ENCODE data around the gene CEP126.
"Not testable (repeated sequence)": the region's sequence is repeated elsewhere in the genome, so short reads cannot be mapped to it uniquely, and the experiment has no call there.

The CEP126 gene

DNA sequence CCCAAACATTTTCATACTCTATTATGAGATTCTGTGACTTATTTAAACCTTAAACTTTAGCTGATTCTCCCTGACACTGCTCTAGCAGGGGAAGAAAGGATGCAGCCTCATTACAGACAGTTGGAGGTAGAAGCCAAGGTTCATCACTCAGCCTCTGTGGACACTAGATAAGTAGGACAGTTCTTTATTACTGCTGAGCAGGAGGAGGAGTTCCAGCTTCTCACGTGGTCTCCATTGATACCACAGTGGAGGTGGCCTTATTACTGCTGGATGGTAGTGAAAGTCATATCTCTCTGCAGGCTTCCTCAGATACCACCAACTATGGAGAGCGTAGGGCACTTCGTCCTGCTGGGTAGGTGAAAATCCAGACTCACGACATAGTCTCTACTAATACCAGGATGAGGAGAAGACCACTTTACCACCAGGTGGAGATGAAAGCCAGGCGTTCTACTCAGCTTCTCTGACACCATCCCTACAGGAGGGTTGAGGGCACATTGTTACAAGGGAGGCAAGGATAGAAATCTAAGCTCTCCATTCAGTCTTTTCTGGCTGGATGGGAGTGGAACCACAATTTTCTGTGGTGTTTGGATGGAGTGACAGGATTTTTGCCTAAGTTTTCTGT lies 14.6 kb downstream of the CEP126 start:
- DNase-seq (ENCODE audit: low read depth) = no peak

DNA sequence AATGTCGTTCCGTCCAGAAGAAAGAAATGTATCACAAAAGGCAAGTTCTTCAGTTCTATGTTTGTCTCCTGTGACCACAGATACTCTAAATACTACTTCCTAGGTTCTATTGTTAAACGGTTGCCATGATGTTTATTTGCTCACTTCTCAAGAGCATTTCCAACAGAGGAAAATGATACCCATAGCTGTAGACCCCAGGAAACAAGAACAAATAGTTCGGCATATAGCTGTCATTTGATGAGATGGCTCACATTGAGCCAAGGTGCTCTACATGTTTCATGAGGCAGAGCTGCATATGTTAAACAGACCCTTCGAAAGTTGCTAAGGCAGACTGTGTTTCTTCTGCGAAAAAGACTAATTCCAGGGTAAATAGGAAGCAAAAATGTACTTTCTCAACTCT lies 16.9 kb downstream of the CEP126 start:
- DNase-seq (ENCODE audit: low read depth) = no peak

DNA sequence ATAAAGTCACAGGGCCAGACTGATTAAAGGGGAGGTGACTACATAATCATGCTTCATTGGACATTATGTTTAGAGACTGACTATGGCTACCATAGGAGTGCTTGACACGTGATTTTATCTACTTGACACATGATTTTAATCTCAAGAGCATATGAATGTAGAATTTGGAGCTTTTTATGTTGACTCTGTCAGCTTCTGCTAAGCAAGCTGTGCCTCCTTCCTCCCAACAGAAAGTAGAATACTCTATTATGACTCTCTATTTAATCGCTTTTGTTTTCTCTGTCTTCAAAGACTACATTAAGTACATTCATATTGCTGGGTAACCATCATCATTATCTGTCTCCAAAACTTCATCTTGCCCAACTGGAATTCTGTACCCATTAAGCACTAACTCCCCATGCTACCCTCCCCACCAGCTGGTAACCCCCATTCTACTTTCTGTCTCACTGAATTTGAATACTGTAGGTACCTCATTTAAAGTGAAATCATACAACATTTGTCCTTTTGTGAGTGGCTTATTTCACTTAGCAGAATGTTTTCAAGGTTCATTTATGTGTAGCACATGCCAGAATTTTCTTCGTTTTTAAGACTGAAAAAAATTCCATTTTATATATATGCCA lies 26.2 kb downstream of the CEP126 start:
- DNase-seq (ENCODE audit: low read depth) = no peak

- no peak for DNase-seq (ENCODE audit: low read depth)
These were observed 30.1 kb downstream of the CEP126 start for GRCh38 chr11:101944923-101945322.

DNA sequence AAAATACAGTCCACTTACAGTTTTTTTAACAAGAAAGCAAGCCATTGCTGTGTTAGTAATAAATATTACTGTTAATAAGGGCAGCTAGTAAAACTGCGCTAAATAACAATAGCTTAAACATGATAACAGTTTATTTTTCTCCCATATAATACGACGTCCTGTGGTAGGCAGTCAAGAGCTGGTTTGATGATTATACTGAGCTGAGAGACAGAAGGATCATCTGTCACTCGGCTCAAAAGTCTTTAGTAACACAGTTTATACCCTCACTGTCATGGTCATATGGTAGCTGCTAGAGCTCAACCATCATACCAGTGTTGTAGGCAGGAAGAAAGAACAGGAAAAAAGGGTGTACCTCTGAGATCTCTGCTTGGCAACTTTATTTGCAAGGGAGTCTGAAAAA lies 30.6 kb downstream of the CEP126 start:
- DNase-seq (ENCODE audit: low read depth) = no peak

DNA sequence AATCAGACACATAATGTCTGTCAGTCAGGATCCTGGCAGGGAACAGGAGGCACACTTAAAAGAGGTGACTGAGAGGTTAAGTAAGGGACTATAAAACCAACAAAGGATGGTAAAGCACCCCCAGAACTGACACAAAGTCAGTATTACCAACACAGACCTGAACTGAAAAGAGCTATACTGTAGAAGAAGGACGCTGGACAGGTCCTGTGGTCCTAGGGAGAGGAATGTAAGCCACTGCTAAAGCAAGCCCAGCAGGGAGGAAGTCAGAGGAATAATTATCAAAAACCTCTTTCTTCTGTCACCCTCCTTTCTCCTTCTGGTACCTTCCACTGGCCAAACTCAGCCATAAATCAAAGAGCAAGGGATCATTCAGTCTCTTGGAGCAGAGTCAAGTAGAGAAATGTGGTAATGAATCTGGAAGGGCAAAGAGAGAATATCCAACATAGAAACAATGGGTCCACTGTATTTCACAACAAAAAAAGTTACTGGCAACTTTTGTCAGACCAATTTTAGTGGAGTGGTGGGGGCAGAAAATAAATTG lies 34.9 kb downstream of the CEP126 start:
- DNase-seq (ENCODE audit: low read depth) = no peak

GRCh38 chr11:101955278-101955677 lies 40.5 kb downstream of the CEP126 start:
- no peak for DNase-seq (ENCODE audit: low read depth)

DNA sequence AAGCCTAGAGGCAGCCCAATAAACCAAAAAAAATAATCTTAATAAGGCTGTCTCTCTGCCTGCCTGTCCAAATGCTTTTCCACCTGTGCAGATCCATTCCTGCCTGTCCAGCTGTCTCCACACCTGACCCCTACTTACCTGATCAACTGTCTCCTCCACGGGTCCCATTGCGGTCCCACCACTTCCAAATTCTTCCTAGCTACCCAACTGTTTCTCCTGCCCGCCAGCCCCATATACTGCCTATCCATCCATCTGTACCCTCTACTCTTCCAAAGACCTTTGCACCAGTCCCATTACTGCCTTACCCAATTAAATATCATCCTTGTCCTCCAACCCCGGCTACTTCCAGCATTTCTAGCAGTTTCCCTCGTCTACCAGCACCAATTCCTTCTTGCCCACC lies 40.9 kb downstream of the CEP126 start:
- no peak for DNase-seq (ENCODE audit: low read depth)

GRCh38 chr11:101960231-101960630 lies 45.4 kb downstream of the CEP126 start:
- DNase-seq (ENCODE audit: low read depth) = no peak

- not testable (repeated sequence) for DNase-seq (ENCODE audit: low read depth)
These were observed 49.4 kb downstream of the CEP126 start for GRCh38 chr11:101964200-101964599.

DNA sequence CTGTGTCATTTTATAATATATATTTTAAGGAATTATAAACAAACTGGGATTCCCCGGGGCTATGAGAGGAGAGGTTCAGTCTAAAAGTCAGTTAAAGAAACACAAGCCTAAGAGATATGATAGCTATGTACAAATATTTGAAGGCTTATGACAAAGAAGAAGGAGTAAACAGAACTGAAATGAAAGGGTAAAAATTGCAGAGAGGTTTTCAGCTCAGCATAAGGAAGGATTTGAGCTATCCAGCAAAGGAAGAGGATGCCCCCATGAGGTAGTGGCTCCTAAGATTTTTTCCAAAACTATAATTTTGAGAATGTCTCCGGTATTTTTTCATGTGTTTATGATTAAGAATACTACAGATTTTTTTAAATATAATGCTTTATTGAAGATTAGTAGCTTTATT lies 59.4 kb downstream of the CEP126 start:
- DNase-seq (ENCODE audit: low read depth) = no peak

DNA sequence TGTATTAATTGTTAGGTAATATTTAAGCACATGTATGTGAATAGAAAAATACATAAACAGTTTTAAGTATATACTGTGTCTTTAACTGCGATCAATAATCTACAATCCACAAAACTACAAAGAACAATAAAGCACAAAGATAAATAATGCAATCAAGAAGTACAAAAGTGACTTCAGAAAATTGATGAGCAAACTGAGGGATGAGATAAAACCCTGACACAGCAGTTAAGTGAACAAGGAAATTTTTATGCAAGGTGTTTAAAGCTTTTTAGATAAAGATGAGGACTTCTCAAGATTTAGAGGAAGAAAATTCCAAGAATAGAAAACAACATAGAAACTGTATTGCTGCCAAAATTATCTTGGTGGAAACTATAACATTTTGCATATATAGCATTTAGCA lies 60.0 kb downstream of the CEP126 start:
- DNase-seq (ENCODE audit: low read depth) = no peak

- no peak for DNase-seq (ENCODE audit: low read depth)
These were observed 60.9 kb downstream of the CEP126 start for GRCh38 chr11:101975734-101976133.

GRCh38 chr11:101987370-101987769 lies 72.6 kb downstream of the CEP126 start:
- no peak for DNase-seq (ENCODE audit: low read depth)

- DNase-seq (ENCODE audit: low read depth) = no peak
These were observed 78.4 kb downstream of the CEP126 start for GRCh38 chr11:101993172-101993571.

- not testable (repeated sequence) for DNase-seq (ENCODE audit: low read depth)
These were observed 79.3 kb downstream of the CEP126 start for GRCh38 chr11:101994052-101994469.

GRCh38 chr11:101996111-101996510 lies 81.3 kb downstream of the CEP126 start:
- DNase-seq (ENCODE audit: low read depth) = no peak

GRCh38 chr11:102001657-102002338 lies 87.0 kb downstream of the CEP126 start:
- DNase-seq (ENCODE audit: low read depth) = no peak

DNA sequence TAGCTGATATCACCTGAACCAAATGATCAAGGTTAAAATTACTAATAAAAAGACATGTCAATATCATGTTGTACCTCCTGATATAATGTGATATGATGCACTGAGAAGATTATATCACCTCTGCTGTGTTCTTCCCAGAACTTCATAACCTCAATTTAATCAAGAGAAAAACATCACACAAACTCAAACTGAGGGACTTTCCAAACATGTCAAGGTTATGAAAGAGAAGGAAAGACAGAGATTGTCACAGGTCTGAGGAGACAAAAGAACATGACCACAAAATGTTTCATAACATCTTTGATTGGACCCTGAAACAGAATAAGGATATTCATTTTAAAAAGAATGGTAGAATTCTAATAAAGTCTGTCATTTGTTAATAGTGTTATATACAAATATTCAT lies 89.4 kb downstream of the CEP126 start:
- no peak for DNase-seq (ENCODE audit: low read depth)

- no peak for DNase-seq (ENCODE audit: low read depth)
These were observed 90.5 kb downstream of the CEP126 start for GRCh38 chr11:102005306-102005705.

DNA sequence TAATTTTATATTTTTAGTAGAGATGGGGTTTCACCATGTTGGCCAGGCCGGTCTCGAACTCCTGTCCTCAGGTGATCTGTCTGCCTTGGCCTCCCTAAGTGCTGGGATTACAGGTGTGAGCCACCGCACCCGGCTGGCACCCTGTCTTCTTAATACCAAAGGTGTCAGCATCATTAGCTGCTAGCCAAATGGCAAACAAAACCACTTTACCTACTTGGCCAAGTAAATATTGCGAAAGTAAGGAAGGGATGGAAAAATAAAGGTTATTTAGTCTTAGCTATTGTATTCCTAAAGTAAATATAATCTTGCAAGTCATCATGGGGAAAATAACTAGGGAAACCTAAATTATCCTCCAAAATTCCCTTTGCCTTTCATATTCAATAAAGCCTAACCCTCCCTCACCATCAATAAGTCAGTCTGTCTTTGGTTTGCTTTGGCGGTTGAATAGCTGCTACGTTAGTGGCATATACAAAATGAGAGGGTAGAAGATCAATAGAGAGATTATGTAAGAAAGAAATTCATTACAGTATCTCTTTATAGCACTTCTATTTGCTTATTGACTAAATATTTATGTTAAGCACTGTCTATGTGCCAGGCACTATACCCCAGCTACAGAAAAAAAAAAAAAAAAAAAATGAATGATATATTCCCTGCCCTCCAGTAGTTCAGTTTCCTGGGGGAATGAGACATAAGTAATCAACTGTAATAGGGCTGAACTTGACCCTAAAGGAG lies 92.2 kb downstream of the CEP126 start:
- DNase-seq (ENCODE audit: low read depth) = no peak

GRCh38 chr11:102007567-102008437 lies 93.0 kb downstream of the CEP126 start:
- no peak for DNase-seq (ENCODE audit: low read depth)

Measured in stimulated activated CD8-positive, alpha-beta memory T cell treated with anti-CD3 and anti-CD28 coated beads, Interleukin-15, amount 100 ng/mL, for 24 hours (primary cell).